HG02623 (cell line): ENCODE measurements around the gene GPR137.
A peak's percentile ranks its signal among the peaks of the same experiment; 100 is the strongest.

Experiments used
- ATAC-seq: cut with Tn5 transposase; IDR thresholded peaks from one replicate; pipeline ENCODE4 v1.9.1; 2021; ENCODE audit warnings: moderate library complexity; ENCODE audit not compliant: unreplicated experiment

Gene GPR137

GRCh38 chr11:64263021-64263946 lies 22.4 kb upstream of the GPR137 start:
- no peak for ATAC-seq

GRCh38 chr11:64263947-64264317 lies 21.7 kb upstream of the GPR137 start:
- ATAC-seq = no peak

- ATAC-seq = no peak
Measured at GRCh38 chr11:64264371-64264852, 21.2 kb upstream of the GPR137 start.

GRCh38 chr11:64265176-64266160 lies 20.2 kb upstream of the GPR137 start:
- no peak for ATAC-seq

- no peak for ATAC-seq
Measured at GRCh38 chr11:64266339-64266738, 19.3 kb upstream of the GPR137 start.

GRCh38 chr11:64267207-64267945 lies 18.3 kb upstream of the GPR137 start:
- no peak for ATAC-seq

GRCh38 chr11:64268025-64268892 lies 17.4 kb upstream of the GPR137 start:
- ATAC-seq = no peak

GRCh38 chr11:64268893-64269539 lies 16.6 kb upstream of the GPR137 start:
- ATAC-seq = peak; percentile 3

- peak; percentile 63 for ATAC-seq
Measured at GRCh38 chr11:64269540-64270220, 16.0 kb upstream of the GPR137 start.

GRCh38 chr11:64275031-64275800 lies 10.4 kb upstream of the GPR137 start:
- ATAC-seq = no peak

GRCh38 chr11:64275841-64276240 lies 9.8 kb upstream of the GPR137 start:
- no peak for ATAC-seq

- no peak for ATAC-seq
Measured at GRCh38 chr11:64276653-64277431, 8.8 kb upstream of the GPR137 start.

- ATAC-seq = no peak
Measured at GRCh38 chr11:64278576-64279190, 7.0 kb upstream of the GPR137 start.

- ATAC-seq = no peak
Measured at GRCh38 chr11:64281957-64282770, 3.5 kb upstream of the GPR137 start.

GRCh38 chr11:64283092-64283491 lies 2.6 kb upstream of the GPR137 start:
- no peak for ATAC-seq
